ENCODE measurements around the gene KLHL22. TPM values are rescaled to one million over a fixed set of nuclear protein-coding genes. Genes with fewer than 3 reads are reported as not detected.
"Not testable (repeated sequence)": the region's sequence is repeated elsewhere in the genome, so short reads cannot be mapped to it uniquely, and the experiment has no call there.

The KLHL22 gene
- total RNA-seq, 1 donor: 29.6 TPM

GRCh38 chr22:20413217-20414058 is 82.2 kb downstream of the KLHL22 start:
- DNase-seq (ENCODE audit: low read depth): no peak
- no peak overlapping the region for H3K4me3 ChIP-seq (ENCODE audit: low read depth, low read length)
- no peak for TF ChIP-seq CTCF (IDR thresholded peaks at IDR 0.05; ENCODE audit: insufficient read depth, low read length)

GRCh38 chr22:20412474-20413216 is 83.0 kb downstream of the KLHL22 start:
- no peak for DNase-seq (ENCODE audit: low read depth)
- no peak for TF ChIP-seq CTCF (IDR thresholded peaks at IDR 0.05; ENCODE audit: insufficient read depth, low read length)
- H3K4me3 ChIP-seq (ENCODE audit: low read depth, low read length): no peak overlapping the region

GRCh38 chr22:20409385-20409784 is 86.2 kb downstream of the KLHL22 start:
- DNase-seq (ENCODE audit: low read depth); H3K4me3 ChIP-seq (ENCODE audit: low read depth, low read length): not testable (repeated sequence)

- no peak for TF ChIP-seq CTCF (IDR thresholded peaks at IDR 0.05; ENCODE audit: insufficient read depth, low read length)
- no peak for DNase-seq (ENCODE audit: low read depth)
- no peak overlapping the region for H3K4me3 ChIP-seq (ENCODE audit: low read depth, low read length)
Observed at GRCh38 chr22:20408891-20409290, 86.7 kb downstream of the KLHL22 start.

- DNase-seq (ENCODE audit: low read depth): no peak
- no peak for TF ChIP-seq CTCF (IDR thresholded peaks at IDR 0.05; ENCODE audit: insufficient read depth, low read length)
- no peak overlapping the region for H3K4me3 ChIP-seq (ENCODE audit: low read depth, low read length)
Observed at GRCh38 chr22:20407829-20408228, 87.8 kb downstream of the KLHL22 start.

- TF ChIP-seq CTCF (IDR thresholded peaks at IDR 0.05; ENCODE audit: insufficient read depth, low read length): no peak
- DNase-seq (ENCODE audit: low read depth): no peak
- no peak overlapping the region for H3K4me3 ChIP-seq (ENCODE audit: low read depth, low read length)
Observed at GRCh38 chr22:20406686-20407408, 88.7 kb downstream of the KLHL22 start.
